ENCODE data around the gene UBE2R2. TPM values are rescaled to one million over a fixed set of nuclear protein-coding genes. Genes with fewer than 3 reads are reported as not detected.

UBE2R2 gene
- total and polyA plus RNA-seq, 2 of the 8 experiments (the other 6 are each of a cell fraction or from before 2014, with no cell fraction given), result 19.4 to 42.1 TPM

- TF ChIP-seq, protein P1, sequence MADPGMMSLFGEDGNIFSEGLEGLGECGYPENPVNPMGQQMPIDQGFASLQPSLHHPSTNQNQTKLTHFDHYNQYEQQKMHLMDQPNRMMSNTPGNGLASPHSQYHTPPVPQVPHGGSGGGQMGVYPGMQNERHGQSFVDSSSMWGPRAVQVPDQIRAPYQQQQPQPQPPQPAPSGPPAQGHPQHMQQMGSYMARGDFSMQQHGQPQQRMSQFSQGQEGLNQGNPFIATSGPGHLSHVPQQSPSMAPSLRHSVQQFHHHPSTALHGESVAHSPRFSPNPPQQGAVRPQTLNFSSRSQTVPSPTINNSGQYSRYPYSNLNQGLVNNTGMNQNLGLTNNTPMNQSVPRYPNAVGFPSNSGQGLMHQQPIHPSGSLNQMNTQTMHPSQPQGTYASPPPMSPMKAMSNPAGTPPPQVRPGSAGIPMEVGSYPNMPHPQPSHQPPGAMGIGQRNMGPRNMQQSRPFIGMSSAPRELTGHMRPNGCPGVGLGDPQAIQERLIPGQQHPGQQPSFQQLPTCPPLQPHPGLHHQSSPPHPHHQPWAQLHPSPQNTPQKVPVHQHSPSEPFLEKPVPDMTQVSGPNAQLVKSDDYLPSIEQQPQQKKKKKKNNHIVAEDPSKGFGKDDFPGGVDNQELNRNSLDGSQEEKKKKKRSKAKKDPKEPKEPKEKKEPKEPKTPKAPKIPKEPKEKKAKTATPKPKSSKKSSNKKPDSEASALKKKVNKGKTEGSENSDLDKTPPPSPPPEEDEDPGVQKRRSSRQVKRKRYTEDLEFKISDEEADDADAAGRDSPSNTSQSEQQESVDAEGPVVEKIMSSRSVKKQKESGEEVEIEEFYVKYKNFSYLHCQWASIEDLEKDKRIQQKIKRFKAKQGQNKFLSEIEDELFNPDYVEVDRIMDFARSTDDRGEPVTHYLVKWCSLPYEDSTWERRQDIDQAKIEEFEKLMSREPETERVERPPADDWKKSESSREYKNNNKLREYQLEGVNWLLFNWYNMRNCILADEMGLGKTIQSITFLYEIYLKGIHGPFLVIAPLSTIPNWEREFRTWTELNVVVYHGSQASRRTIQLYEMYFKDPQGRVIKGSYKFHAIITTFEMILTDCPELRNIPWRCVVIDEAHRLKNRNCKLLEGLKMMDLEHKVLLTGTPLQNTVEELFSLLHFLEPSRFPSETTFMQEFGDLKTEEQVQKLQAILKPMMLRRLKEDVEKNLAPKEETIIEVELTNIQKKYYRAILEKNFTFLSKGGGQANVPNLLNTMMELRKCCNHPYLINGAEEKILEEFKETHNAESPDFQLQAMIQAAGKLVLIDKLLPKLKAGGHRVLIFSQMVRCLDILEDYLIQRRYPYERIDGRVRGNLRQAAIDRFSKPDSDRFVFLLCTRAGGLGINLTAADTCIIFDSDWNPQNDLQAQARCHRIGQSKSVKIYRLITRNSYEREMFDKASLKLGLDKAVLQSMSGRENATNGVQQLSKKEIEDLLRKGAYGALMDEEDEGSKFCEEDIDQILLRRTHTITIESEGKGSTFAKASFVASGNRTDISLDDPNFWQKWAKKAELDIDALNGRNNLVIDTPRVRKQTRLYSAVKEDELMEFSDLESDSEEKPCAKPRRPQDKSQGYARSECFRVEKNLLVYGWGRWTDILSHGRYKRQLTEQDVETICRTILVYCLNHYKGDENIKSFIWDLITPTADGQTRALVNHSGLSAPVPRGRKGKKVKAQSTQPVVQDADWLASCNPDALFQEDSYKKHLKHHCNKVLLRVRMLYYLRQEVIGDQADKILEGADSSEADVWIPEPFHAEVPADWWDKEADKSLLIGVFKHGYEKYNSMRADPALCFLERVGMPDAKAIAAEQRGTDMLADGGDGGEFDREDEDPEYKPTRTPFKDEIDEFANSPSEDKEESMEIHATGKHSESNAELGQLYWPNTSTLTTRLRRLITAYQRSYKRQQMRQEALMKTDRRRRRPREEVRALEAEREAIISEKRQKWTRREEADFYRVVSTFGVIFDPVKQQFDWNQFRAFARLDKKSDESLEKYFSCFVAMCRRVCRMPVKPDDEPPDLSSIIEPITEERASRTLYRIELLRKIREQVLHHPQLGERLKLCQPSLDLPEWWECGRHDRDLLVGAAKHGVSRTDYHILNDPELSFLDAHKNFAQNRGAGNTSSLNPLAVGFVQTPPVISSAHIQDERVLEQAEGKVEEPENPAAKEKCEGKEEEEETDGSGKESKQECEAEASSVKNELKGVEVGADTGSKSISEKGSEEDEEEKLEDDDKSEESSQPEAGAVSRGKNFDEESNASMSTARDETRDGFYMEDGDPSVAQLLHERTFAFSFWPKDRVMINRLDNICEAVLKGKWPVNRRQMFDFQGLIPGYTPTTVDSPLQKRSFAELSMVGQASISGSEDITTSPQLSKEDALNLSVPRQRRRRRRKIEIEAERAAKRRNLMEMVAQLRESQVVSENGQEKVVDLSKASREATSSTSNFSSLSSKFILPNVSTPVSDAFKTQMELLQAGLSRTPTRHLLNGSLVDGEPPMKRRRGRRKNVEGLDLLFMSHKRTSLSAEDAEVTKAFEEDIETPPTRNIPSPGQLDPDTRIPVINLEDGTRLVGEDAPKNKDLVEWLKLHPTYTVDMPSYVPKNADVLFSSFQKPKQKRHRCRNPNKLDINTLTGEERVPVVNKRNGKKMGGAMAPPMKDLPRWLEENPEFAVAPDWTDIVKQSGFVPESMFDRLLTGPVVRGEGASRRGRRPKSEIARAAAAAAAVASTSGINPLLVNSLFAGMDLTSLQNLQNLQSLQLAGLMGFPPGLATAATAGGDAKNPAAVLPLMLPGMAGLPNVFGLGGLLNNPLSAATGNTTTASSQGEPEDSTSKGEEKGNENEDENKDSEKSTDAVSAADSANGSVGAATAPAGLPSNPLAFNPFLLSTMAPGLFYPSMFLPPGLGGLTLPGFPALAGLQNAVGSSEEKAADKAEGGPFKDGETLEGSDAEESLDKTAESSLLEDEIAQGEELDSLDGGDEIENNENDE (IDR thresholded peaks at IDR 0.05; ENCODE audit: insufficient replicate concordance, low read length), result no peak
- no peak for TF ChIP-seq HDAC2 (IDR thresholded peaks at IDR 0.05; ENCODE audit: borderline replicate concordance in 1 of 2, low read depth in 2 of 2, low read length in 2 of 2)
- no peak for TF ChIP-seq SRF (IDR thresholded peaks at IDR 0.05; ENCODE audit: low read depth, low read length)
- TF ChIP-seq SP1 (IDR thresholded peaks at IDR 0.05; ENCODE audit: low read depth, low read length), result no peak
- no peak for TF ChIP-seq SIX5 (IDR thresholded peaks at IDR 0.05; ENCODE audit: low read depth, low read length)
- TF ChIP-seq CHD1 (IDR thresholded peaks at IDR 0.05; ENCODE audit: low read depth, low read length), result no peak
- TF ChIP-seq CBX5 (IDR thresholded peaks at IDR 0.05; ENCODE audit: low read depth, low read length), result no peak
- TF ChIP-seq TAF7 (optimal IDR thresholded peaks at IDR 0.05; ENCODE audit: borderline replicate concordance, low read depth, low read length), result peak; percentile 53
- no peak for TF ChIP-seq TEAD4 (IDR thresholded peaks at IDR 0.05; ENCODE audit: low read depth, low read length)
- TF ChIP-seq GABPA (IDR thresholded peaks at IDR 0.05; ENCODE audit: borderline replicate concordance, insufficient read depth, low read length), result no peak
Observed at GRCh38 chr9:33817327-33818166, 587 bp downstream of the UBE2R2 start (continued).
